ENCODE data around the gene RALY. TPM values are rescaled to one million over a fixed set of nuclear protein-coding genes. Genes with fewer than 3 reads are reported as not detected.
A peak's percentile ranks its signal among the peaks of the same experiment; 100 is the strongest.

The RALY gene
- total and polyA plus RNA-seq, 2 donors, result 53.9 to 150 TPM

DNA sequence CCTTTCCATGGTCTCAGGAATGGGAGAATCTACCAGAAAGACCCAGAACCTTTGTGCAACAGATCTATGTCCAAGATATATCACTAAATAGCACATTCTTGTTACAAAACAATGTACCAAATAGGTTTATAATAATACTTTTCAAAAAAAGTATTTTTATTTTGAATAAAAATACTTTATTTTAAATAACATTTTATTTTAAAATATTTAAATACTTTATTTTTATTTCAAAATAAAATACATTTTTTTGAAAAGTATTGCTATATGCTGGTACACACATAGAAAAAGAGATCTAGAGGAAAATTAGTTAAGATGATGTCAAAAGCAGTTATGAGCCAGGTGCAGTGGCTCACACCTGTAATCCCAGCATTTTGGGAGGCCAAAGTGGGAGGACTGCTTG lies 16.8 kb upstream of the RALY start:
- Histone ChIP-seq H3K36me3 (ENCODE audit: insufficient read depth) (peaks cover 2% of the 10 kb centered on the region), H3K27ac (ENCODE audit: low read depth) (no peak overlapping the region), H3K4me1 (ENCODE audit: insufficient read depth) (no peaks in the 10 kb centered on the region), H3K4me3 (ENCODE audit: low read depth, low read length) (no peak overlapping the region)
- no peak for DNase-seq (ENCODE audit: extremely low spot score)

DNA sequence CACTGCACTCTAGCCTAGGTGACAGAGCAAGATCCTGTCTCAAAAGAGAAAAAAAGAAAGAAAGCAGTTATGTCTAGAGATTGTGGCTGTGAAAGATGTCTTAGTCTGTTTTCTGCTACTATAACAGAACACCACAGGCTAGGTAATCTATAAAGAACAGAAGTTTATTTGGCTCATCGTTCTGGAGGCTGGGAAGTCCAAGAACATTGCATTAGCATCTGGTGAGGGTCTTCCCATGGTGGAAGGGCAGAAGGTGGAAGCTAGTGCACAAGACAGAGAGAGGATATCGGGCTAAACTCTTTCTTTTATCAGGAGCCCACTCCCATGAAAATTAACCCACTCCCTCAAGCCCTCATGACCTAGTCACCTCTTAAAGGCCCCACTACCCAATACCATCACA lies 16.2 kb upstream of the RALY start:
- DNase-seq (ENCODE audit: extremely low spot score), result no peak
- H3K4me3 ChIP-seq (ENCODE audit: low read depth, low read length), result no peak overlapping the region
- H3K27ac ChIP-seq (ENCODE audit: low read depth), result no peak overlapping the region
- H3K4me1 ChIP-seq (ENCODE audit: insufficient read depth), result no peaks in the 10 kb centered on the region
- WGBS, result 58% methylated on average over 2 of the region's 2 CpGs
- H3K36me3 ChIP-seq (ENCODE audit: insufficient read depth), result peaks cover 2% of the 10 kb centered on the region

DNA sequence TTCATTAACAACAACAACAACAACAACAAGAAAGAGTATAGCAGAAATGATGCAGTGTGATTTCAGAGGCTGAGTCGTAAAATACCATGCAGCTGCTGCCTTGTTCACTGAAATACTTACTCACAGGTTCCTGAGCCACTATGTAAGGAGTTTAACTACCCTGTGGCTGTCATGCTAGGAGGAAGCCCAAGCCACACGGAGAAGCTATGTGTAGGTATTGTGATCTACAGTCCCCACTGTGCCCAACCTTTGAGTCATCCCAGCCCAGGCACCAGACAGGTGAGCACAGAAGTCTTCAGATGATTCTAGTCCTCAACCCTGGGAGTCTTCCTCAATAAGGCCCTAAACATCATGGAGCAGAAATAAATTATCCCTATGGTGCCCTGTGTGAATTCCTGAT lies 14.6 kb upstream of the RALY start:
- no peak for DNase-seq (ENCODE audit: extremely low spot score)
- WGBS, result 86% methylated on average over 2 of the region's 2 CpGs
- no peaks in the 10 kb centered on the region for H3K4me1 ChIP-seq (ENCODE audit: insufficient read depth)
- peaks cover 2% of the 10 kb centered on the region for H3K36me3 ChIP-seq (ENCODE audit: insufficient read depth)
- no peak overlapping the region for H3K27ac ChIP-seq (ENCODE audit: low read depth)
- H3K4me3 ChIP-seq (ENCODE audit: low read depth, low read length), result no peak overlapping the region

DNA sequence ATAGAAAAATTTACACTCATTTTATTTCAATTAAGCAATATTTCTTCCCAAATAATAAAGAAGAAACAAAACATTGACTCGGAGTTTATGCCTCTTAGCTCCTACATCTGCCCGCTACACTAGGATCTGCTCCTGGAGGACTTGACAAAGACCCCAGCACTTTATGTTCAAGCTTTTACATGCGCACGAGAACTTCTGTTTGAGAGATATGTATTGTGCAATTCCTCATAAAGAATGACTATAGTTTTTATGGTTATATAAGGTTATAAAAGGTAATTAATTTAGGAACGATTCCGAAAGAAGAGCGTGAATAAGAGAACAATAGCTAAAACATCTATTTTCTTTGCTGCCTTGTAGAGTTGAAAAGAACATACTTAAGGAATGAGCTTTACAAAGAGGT lies 12.4 kb upstream of the RALY start:
- Histone ChIP-seq H3K4me3 (ENCODE audit: low read depth, low read length) (no peak overlapping the region), H3K4me1 (ENCODE audit: insufficient read depth) (no peaks in the 10 kb centered on the region), H3K27ac (ENCODE audit: low read depth) (no peak overlapping the region), H3K36me3 (ENCODE audit: insufficient read depth) (no peaks in the 10 kb centered on the region)
- no peak for DNase-seq (ENCODE audit: extremely low spot score)
- 94% methylated on average over 7 of the region's 7 CpGs for WGBS

- Histone ChIP-seq H3K4me1 (ENCODE audit: insufficient read depth) (no peaks in the 10 kb centered on the region), H3K27ac (ENCODE audit: low read depth) (no peak overlapping the region), H3K36me3 (ENCODE audit: insufficient read depth) (no peaks in the 10 kb centered on the region), H3K4me3 (ENCODE audit: low read depth, low read length) (no peak overlapping the region)
- 80% methylated on average over 3 of the region's 3 CpGs for WGBS
- DNase-seq (ENCODE audit: extremely low spot score), result no peak
Observed at GRCh38 chr20:33981964-33982363, 11.7 kb upstream of the RALY start.

DNA sequence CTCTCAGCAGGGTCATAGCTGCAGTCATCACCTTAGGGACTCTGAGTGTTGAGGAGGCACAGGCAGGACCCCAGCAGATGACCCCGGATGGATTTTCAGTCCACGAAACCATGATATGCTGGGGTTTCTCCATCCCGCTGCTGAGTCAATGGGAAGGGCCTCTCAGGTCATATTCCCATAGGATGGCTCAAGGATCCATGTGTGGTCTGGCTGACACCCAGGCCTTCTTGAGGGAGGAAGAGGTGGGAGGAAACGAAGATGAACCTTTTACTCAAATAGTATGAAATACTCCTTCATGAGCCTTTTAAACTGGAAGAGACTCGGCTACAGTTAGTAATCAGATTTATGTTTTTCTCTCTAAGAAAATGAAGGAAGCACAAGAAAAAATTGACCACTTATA lies 10.3 kb upstream of the RALY start:
- no peak overlapping the region for H3K4me3 ChIP-seq (ENCODE audit: low read depth, low read length)
- H3K4me1 ChIP-seq (ENCODE audit: insufficient read depth), result no peaks in the 10 kb centered on the region
- no peak for DNase-seq (ENCODE audit: extremely low spot score)
- H3K27ac ChIP-seq (ENCODE audit: low read depth), result no peak overlapping the region
- WGBS, result 93% methylated on average over 5 of the region's 5 CpGs
- no peaks in the 10 kb centered on the region for H3K36me3 ChIP-seq (ENCODE audit: insufficient read depth)

DNA sequence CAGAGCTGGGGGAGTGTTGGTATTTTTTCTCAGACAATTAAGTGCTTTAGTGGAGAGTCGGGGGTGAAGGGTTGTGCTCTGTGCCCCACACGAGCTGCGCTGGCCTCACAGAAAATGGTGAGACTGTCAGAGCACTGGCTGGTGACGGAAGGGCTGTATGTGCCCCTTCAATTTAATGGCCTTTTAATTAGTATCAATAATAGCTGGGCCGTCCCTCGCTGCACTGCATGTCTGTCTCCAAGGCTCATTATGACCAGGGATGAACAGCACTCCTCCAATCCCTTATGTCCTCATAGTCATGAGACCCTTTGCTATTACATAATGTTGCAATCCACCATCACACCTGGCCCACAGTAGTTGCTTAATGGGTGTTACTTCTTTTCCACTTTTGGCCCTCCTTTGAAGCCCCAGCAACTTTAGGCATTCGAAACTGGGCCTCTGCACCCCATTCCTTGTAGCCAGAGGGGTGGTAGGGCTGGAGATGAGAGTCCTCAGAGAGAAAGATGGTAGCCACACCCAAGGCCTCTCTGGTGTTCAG lies 9.5 kb upstream of the RALY start:
- Histone ChIP-seq H3K36me3 (ENCODE audit: insufficient read depth) (no peaks in the 10 kb centered on the region), H3K4me1 (ENCODE audit: insufficient read depth) (no peaks in the 10 kb centered on the region), H3K4me3 (ENCODE audit: low read depth, low read length) (no peak overlapping the region), H3K27ac (ENCODE audit: low read depth) (no peak overlapping the region)
- WGBS, result 72% methylated on average over 7 of the region's 7 CpGs
- DNase-seq (ENCODE audit: extremely low spot score), result no peak

DNA sequence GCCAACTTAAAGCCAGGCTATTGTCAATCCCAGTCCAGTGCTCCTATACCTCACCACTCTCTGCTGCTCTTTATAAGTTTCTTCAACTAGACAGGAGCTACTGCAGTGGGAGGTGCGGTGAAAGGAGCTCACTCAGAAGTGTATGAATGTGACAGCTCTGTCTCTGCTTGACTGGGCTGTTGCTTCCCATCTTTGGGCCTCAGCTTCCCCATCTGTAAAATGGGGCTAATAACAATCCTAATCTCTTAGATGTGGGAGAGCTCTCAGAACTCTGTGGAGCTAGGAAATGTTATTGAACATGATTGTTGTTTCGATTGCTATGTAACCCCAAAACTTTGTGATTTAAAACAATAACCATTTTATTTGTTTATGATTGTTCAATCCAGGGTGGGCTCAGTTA lies 8.4 kb upstream of the RALY start:
- Histone ChIP-seq H3K4me1 (ENCODE audit: insufficient read depth) (no peaks in the 10 kb centered on the region), H3K4me3 (ENCODE audit: low read depth, low read length) (no peak overlapping the region), H3K36me3 (ENCODE audit: insufficient read depth) (no peaks in the 10 kb centered on the region), H3K27ac (ENCODE audit: low read depth) (no peak overlapping the region)
- 96% methylated on average over 2 of the region's 2 CpGs for WGBS
- DNase-seq (ENCODE audit: extremely low spot score), result no peak

DNA sequence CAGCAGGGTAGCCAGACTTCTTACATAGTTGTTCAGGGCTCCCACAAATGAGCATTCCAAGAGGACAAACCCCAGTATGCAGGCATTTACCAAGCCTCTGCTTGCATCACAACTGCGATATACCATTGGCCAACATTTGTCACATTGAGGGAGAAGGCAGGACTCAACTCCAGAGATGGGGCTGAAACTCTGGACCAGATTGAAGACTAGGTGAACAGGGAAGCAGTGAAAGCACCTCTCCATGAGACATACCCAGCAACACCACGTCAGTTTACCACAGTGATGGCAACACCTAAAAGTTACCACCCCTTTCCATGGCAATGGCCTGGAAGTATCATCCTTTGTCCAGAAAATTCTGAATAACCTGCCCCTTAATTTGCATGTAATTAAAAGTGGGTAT lies 7.9 kb upstream of the RALY start:
- Histone ChIP-seq H3K27ac (ENCODE audit: low read depth) (no peak overlapping the region), H3K4me3 (ENCODE audit: low read depth, low read length) (no peak overlapping the region), H3K4me1 (ENCODE audit: insufficient read depth) (no peaks in the 10 kb centered on the region), H3K36me3 (ENCODE audit: insufficient read depth) (no peaks in the 10 kb centered on the region)
- no peak for DNase-seq (ENCODE audit: extremely low spot score)
- 87% methylated on average over 2 of the region's 2 CpGs for WGBS

DNA sequence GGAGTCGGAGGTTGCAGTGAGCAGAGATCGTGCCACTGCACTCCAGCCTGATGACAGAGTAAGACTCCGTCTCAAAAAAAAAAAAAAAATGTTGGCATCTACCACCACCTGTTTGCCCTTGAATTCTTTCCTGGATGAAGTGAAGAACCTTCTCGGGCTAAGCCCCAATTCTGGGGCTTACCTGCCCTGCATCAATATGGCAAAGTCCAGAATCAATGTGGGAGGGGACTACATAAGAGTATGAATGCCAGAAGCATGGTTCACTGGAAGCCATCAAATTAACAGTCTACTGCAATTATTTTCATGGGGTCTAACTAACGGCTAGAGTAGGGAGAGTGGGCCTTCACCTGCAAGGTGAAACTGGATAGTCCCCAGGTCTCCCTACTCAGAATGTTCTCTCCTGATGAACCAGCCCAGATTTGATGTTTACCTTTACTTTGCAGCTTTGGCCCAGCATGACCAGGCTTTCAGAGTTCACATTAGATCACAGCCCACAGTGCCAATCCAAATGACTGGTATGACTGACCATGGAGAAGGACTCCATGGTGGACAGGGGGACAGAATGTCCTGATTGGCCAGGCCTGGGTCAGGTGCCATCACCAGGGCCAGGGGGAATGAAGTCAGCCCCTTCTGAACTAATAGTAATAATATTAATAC lies 7.0 kb upstream of the RALY start:
- Histone ChIP-seq H3K36me3 (ENCODE audit: insufficient read depth) (no peaks in the 10 kb centered on the region), H3K27ac (ENCODE audit: low read depth) (no peak overlapping the region), H3K4me1 (ENCODE audit: insufficient read depth) (no peaks in the 10 kb centered on the region), H3K4me3 (ENCODE audit: low read depth, low read length) (no peak overlapping the region)
- DNase-seq (ENCODE audit: extremely low spot score), result no peak
- WGBS, result 94% methylated on average over 5 of the region's 5 CpGs

DNA sequence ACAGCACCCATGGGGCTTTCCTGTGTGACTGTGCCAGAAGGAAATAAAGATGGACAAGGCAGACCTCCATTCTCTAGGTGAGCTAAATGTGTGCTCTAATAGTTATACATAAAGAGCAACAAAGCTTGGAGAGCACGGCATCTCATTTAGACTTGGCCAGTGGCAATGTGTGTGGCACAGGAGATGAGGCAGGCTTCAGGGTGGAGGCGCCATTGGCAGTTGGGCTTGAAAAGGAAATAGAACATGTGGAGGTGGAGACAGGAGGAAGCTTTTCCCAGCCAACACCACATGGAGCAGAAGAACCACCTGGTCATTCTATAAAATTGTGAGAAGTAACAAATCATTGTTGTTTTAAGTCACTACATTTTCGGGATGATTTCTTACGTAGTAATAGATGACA lies 3.6 kb upstream of the RALY start:
- Histone ChIP-seq H3K27ac (ENCODE audit: low read depth) (no peak overlapping the region), H3K4me3 (ENCODE audit: low read depth, low read length) (no peak overlapping the region), H3K36me3 (ENCODE audit: insufficient read depth) (no peaks in the 10 kb centered on the region), H3K4me1 (ENCODE audit: insufficient read depth) (peaks cover 2% of the 10 kb centered on the region)
- no peak for DNase-seq (ENCODE audit: extremely low spot score)
- WGBS, result 95% methylated on average over 4 of the region's 4 CpGs

DNA sequence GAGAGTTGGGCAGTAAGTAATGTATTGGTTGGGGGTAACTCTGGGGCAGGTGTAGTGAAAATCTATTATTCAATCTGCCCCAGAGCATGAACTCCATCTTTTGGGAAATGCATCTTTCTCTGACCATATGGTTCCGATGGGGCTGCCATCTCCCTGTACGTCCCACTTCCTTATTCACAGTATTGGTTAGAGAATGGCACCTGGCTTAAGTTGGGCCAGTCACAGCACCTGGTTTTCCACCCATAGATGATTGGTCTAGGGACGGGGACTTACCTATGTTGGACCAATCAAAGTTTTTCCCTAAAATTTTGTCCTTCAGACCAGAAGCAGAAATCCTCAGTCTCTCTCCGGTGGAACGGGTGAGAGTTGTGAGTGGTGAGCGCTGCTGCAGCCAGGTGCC lies 2.2 kb upstream of the RALY start:
- no peak for DNase-seq (ENCODE audit: extremely low spot score)
- Histone ChIP-seq H3K36me3 (ENCODE audit: insufficient read depth) (no peaks in the 10 kb centered on the region), H3K4me1 (ENCODE audit: insufficient read depth) (peaks cover 2% of the 10 kb centered on the region), H3K4me3 (ENCODE audit: low read depth, low read length) (no peak overlapping the region), H3K27ac (ENCODE audit: low read depth) (no peak overlapping the region)
- 97% methylated on average over 6 of the region's 6 CpGs for WGBS

- no peak for DNase-seq (ENCODE audit: extremely low spot score)
- WGBS, result 42% methylated on average over 20 of the region's 20 CpGs
- H3K36me3 ChIP-seq (ENCODE audit: insufficient read depth), result no peaks in the 10 kb centered on the region
- H3K27ac ChIP-seq (ENCODE audit: low read depth), result peak overlapping the region; percentile 72
- peaks cover 2% of the 10 kb centered on the region for H3K4me1 ChIP-seq (ENCODE audit: insufficient read depth)
- H3K4me3 ChIP-seq (ENCODE audit: low read depth, low read length), result peak overlapping the region; percentile 55
Observed at GRCh38 chr20:33992145-33992922, 1.4 kb upstream of the RALY start.

DNA sequence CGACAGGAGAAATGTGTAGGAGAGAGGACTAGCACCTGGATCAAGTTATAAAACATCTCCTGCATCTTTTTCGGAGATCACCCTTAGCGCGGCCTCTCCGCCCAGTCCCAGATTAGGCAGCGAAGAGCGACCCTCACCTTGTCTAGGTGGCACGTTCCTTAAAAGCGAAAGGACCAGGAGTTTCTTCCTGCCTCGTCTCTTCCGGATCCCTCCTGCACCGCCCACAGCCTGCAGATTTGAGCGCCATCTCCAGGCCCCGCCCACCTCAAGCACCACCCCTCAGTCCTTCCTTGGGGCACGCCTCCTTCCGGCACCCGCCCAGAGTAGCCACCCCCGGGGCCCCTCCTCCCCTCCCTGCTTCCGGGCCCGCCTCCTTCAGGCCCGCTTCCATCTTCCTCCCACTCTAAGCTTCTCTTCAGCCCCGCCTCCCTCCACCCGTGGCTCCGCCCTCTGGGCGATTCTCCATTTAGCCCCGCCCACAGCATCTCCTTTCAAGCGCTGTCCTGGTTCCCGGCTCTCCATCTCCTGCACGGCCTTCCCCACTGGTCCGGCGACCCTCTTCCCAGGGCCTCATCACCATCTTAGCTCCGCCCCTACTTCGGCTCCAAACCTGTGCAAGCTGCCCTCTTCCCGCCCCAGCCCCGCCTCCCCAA lies 662 bp upstream of the RALY start:
- under 1% methylated on average over 35 of the region's 35 CpGs for WGBS

More for the DNA sequence above, 662 bp upstream of the RALY start:
- peak; percentile 99 for DNase-seq (ENCODE audit: extremely low spot score)
- peaks cover 4% of the 10 kb centered on the region for H3K4me1 ChIP-seq (ENCODE audit: insufficient read depth)
- H3K27ac ChIP-seq (ENCODE audit: low read depth), result peak overlapping the region; percentile 96
- peak overlapping the region; percentile 88 for H3K4me3 ChIP-seq (ENCODE audit: low read depth, low read length)
- H3K36me3 ChIP-seq (ENCODE audit: insufficient read depth), result no peaks in the 10 kb centered on the region

Measured in urinary bladder (tissue), 4 donors.